Transverse colon (tissue), 4 donors: ENCODE results near the gene IGSF21. TPM values are rescaled to one million over a fixed set of nuclear protein-coding genes. Genes with fewer than 3 reads are reported as not detected.

Experiments
- DNase-seq: peaks from one replicate; pipeline ENCODE4 v3.0.0-alpha.2; 2019
- H3K27ac ChIP-seq, 4 donors: fragments of 200-600 bp; sonication (generic); 2 replicates each; pipeline ENCODE4 v1.5.1; 2016 to 2018; ENCODE audit warnings: inconsistent platforms in 4 of 4
- H3K27me3 ChIP-seq: fragments of 200-600 bp; sonication (generic); 2 replicates; pipeline ENCODE4 v1.5.1; 2017; ENCODE audit warnings: inconsistent platforms
- H3K36me3 ChIP-seq, 4 donors: fragments of 200-600 bp; sonication (generic); 2 replicates each; pipeline ENCODE4 v1.5.1; 2017 to 2019; ENCODE audit warnings: inconsistent platforms in 4 of 4
- H3K4me1 ChIP-seq, 4 donors: fragments of 200-600 bp; sonication (generic); 2 replicates each; pipeline ENCODE4 v1.5.1; 2017 to 2020; ENCODE audit warnings: inconsistent platforms in 4 of 4
- H3K4me3 ChIP-seq, 4 donors: fragments of 200-600 bp; sonication (generic); 1 replicate in 1 of 4; 2 replicates in 3 of 4; pipeline versions ENCODE4 v1.5.1 to v1.6.1; 2017 to 2019; ENCODE audit warnings: inconsistent platforms in 4 of 4
- H3K9me3 ChIP-seq, 2 donors: fragments of 200-600 bp; sonication (generic); 2 replicates each; pipeline ENCODE4 v1.5.1; 2017 to 2019; ENCODE audit warnings: inconsistent platforms in 2 of 2
- EP300 ChIP-seq: sonication (generic); formaldehyde crosslinking; IDR thresholded peaks from one replicate; pipeline ENCODE4 v1.6.1; 2017; ENCODE audit warnings: antibody characterized with exemption, low read depth
- POLR2A ChIP-seq: fragments of 450-650 bp; IDR thresholded peaks from one replicate; pipeline ENCODE4 v1.6.1; 2016; ENCODE audit warnings: antibody characterized with exemption, mild to moderate bottlenecking, moderate library complexity
- POLR2AphosphoS5 ChIP-seq, 3 donors: sonication (generic); formaldehyde crosslinking; IDR thresholded peaks; one replicate each; pipeline ENCODE4 v1.6.1; 2016; ENCODE audit warnings: antibody characterized with exemption in 3 of 3
- WGBS, 2 donors: methylation state at CpG; one replicate each; pipeline ENCODE4 v1.1.5; 2018; ENCODE audit warnings: low coverage in 1 of 2; 5-methylcytosine and 5-hydroxymethylcytosine counted together
- in situ Hi-C, 4 donors: fragments of 200-750 bp; cut with MboI; loops; one replicate each; pipeline versions ENCODE4 v1.15.0 to v1.15.1; 2017; ENCODE audit warnings: low sequenced_read_pairs in 3 of 4, low pct_ligation_motif_present in 1 of 4, low pct_unique_long_range_greater_than_20kb in 1 of 4
- intact Hi-C: fragments of 100-400 bp; cut with DNase I; formaldehyde crosslinking; loops from one replicate; pipeline ENCODE4 v1.15.1; 2023; ENCODE audit warnings: low total_unique reads
- total RNA-seq, 4 donors: library from RNA; depleted of rRNA; stranded (reverse); fragments of >200 nt; gene quantifications; one replicate each; pipeline ENCODE4 v1.1.0, GENCODE V29; 2016
- TF ChIP-seq, protein P1 (sequence below), 5 experiments: fragments of 200-600 bp in 3 of 5; fragments of 450-650 bp in 2 of 5; sonication (generic) in 3 of 5; IDR thresholded peaks; 1 replicate in 2 of 5; 2 replicates in 3 of 5; pipeline ENCODE4 v1.5.1; 2016 to 2017; ENCODE audit warnings: antibody characterized with exemption in 5 of 5, inconsistent platforms in 3 of 5, mild to moderate bottlenecking in 2 of 5, moderate library complexity in 1 of 5

IGSF21 gene
- total RNA-seq, 4 donors from 2014 or later: 1.1 to 6.8 (median 1.6) TPM; not detected in 1

DNA sequence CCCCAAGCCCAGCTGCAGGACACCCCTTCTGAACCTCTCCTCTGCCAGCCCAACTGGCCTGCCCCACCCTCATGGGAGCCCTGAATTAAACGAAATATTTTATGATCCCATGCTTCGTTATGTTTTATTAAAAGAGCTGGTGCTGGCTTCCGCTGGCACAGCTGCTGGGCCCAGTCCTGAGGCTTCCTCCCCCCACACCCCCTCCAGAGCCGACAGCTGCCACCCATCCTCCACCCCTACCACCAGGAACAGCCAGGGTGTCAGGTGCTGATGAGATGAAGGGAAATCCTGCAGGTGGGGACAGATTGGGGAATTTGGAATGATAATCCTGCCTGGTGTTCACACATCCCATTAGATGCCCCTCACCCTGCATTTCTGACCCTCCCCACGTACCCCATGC, 19.0 kb downstream of the IGSF21 start:
- 51% methylated on average over 5 of the region's 5 CpGs; no CpG with 5 or more reads in 1 of the 2 donors for WGBS, 2 donors
- Histone ChIP-seq H3K36me3 (no peaks in the 10 kb centered on the region), H3K27me3 (no peaks in the 10 kb centered on the region), H3K4me3 (no peak overlapping the region), H3K9me3 (no peaks in the 10 kb centered on the region), H3K4me1 (no peaks in the 10 kb centered on the region), H3K27ac (no peak overlapping the region)
- TF ChIP-seq, protein P1, sequence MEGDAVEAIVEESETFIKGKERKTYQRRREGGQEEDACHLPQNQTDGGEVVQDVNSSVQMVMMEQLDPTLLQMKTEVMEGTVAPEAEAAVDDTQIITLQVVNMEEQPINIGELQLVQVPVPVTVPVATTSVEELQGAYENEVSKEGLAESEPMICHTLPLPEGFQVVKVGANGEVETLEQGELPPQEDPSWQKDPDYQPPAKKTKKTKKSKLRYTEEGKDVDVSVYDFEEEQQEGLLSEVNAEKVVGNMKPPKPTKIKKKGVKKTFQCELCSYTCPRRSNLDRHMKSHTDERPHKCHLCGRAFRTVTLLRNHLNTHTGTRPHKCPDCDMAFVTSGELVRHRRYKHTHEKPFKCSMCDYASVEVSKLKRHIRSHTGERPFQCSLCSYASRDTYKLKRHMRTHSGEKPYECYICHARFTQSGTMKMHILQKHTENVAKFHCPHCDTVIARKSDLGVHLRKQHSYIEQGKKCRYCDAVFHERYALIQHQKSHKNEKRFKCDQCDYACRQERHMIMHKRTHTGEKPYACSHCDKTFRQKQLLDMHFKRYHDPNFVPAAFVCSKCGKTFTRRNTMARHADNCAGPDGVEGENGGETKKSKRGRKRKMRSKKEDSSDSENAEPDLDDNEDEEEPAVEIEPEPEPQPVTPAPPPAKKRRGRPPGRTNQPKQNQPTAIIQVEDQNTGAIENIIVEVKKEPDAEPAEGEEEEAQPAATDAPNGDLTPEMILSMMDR (IDR thresholded peaks at IDR 0.05): no peak
- TF ChIP-seq EP300 (no peak), POLR2AphosphoS5 (IDR thresholded peaks at IDR 0.05) (no peak), POLR2A (no peak)
- DNase-seq: no peak
- intact Hi-C loops: no loop called here
- in situ Hi-C loops: no loop called here

DNA sequence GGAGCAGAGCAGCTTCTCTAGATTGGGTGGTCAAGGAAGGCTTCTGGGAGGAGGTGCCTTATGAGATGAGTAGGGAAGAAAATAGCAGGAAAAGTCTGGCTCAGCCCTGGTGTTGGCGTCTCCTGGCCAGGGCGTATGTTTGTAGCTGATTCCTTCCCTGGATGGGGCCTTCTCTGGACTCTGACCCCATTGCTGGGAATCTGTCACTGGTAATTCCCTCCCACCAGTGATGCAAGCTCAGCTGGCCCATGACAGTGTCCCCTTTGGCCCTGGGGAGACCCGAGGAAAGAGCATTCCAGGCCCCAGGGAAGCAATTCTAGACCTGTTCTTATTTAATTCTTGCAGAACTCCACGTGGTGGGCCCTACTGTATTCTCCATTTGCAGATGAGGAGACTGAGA, 20.7 kb downstream of the IGSF21 start:
- Histone ChIP-seq H3K4me1 (peaks cover 0 to 10% (median 4%) of the 10 kb centered on the region in 4 donors), H3K27me3 (peaks cover 2% of the 10 kb centered on the region), H3K27ac (no peak overlapping the region), H3K4me3 (no peak overlapping the region), H3K36me3 (no peaks in the 10 kb centered on the region), H3K9me3 (no peaks in the 10 kb centered on the region)
- 52% methylated on average over 4 of the region's 4 CpGs; no CpG with 5 or more reads in 1 of the 2 donors for WGBS, 2 donors
- DNase-seq: no peak
- intact Hi-C loops (no loop called here), in situ Hi-C loops (no loop called here)
- TF ChIP-seq POLR2AphosphoS5 (IDR thresholded peaks at IDR 0.05) (no peak), POLR2A (no peak), EP300 (no peak)

DNA sequence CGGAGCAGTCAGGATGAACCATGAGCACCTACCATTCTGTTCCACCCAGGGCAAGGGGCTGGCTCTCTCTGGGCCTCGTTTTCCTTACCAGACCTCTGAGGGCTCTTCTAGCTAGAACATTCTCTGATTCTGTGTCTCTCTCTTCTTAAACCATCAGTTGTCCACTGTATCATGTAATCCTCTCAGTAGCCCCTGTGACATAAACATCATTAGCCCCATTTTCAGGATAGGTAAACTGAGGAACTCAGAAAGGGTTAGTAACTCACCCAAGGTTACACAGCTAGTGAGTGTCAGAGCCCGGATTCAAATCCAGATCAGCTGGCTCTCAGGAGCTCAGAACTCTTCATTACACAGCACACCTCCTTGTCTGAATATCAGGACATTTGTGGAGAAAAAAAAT, 22.8 kb downstream of the IGSF21 start:
- Histone ChIP-seq H3K4me1 (peaks cover 0 to 10% (median 4%) of the 10 kb centered on the region in 4 donors), H3K4me3 (no peak overlapping the region), H3K36me3 (no peaks in the 10 kb centered on the region), H3K27ac (no peak overlapping the region), H3K9me3 (no peaks in the 10 kb centered on the region), H3K27me3 (peaks cover 7% of the 10 kb centered on the region)
- no peak for TF ChIP-seq POLR2AphosphoS5 (IDR thresholded peaks at IDR 0.05)
- 48 to 58% methylated on average over 3 of the region's 3 CpGs for WGBS, 2 donors
- no peak for DNase-seq
- intact Hi-C loops (no loop called here), in situ Hi-C loops (no loop called here)

DNA sequence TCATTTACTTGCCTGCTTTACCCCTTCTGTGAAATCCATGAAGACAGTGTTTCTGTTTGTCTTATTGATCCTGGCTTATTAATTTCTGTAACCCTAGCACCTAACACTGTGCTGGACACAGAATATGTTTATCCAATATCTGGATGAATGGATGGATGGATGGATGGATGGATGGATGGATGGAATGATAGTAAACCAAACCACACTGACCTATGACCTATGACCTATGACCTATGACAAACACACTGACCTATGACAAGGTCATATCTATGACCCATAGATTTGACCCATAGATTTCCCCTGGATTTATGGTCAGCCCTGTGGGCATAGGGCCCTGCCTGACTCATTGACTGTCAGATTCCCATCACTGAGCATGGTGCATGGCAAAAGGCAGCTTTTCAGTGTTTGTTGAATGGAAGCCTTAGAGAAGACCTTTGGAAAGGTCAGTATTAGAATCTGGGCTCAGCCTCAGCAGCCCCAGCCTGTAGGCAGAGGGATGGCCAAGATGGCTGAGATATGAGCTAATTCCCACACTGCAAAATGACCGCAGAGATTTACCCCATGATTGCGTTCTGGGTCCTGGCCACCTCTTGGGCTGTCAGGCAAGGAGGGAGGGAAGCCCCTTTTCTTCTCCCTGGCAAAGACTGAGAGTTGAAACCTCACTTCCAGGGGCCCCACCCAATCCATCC, 24.6 kb downstream of the IGSF21 start:
- H3K27me3 ChIP-seq: peaks cover 7% of the 10 kb centered on the region
- H3K36me3 ChIP-seq: no peaks in the 10 kb centered on the region
- no peak for DNase-seq
- WGBS, 2 donors: 73% methylated on average over 2 of the region's 2 CpGs; no CpG with 5 or more reads in 1 of the 2 donors
- no peaks in the 10 kb centered on the region for H3K9me3 ChIP-seq
- H3K4me1 ChIP-seq: peaks cover 0 to 10% (median 4%) of the 10 kb centered on the region in 4 donors
- in situ Hi-C loops: no loop called here
- no peak overlapping the region for H3K27ac ChIP-seq
- no peak overlapping the region for H3K4me3 ChIP-seq
- intact Hi-C loops: no loop called here
- no peak for TF ChIP-seq EP300
- no peak for TF ChIP-seq POLR2AphosphoS5 (IDR thresholded peaks at IDR 0.05)
- TF ChIP-seq, protein P1 (IDR thresholded peaks at IDR 0.05): no peak
- no peak for TF ChIP-seq POLR2A

DNA sequence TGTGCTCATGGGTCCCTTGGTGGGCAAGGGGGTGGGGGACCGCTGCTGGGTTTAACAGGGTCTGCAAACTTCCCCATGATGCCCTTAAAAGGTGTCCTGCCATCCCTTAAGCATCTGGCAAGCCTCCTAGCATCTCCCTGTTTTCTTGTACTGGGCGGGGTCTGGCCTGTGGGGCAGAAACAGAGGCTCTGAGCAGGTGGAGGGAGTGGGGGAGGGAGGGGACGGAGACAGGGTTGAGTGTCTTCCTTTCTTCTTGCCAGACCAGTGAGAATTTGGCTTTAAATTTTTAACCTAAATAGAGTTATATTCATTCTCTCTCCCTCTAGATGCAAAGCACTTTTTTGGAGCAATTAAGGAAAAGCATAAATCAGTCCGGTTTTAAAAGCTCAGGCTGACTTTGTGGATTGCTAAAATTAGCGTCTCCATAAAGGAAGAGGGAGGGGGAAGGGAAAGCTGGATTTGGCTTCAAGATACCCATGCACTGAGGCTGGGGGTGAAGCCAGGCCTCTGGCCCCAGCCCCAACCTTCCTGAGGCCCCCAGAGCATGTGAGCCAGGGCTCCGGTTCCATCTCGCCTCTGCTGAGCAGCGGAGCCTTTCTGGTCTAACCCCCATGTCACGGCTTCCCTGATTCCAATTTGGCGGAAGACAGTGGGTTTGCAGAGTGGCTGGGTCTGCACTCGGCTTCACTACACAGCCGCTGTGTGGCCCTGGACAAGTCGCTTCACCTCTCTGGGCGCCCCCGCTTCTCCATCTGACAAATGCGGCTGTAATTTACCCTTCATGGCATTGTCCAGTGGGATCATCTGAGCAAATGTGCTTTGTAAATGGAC, 25.3 kb downstream of the IGSF21 start:
- TF ChIP-seq EP300 (no peak), POLR2AphosphoS5 (IDR thresholded peaks at IDR 0.05) (no peak)
- H3K27me3 ChIP-seq: peaks cover 7% of the 10 kb centered on the region
- H3K4me1 ChIP-seq: peaks cover 0 to 10% (median 4%) of the 10 kb centered on the region in 4 donors
- in situ Hi-C loops (no loop called here), intact Hi-C loops (no loop called here)
- H3K9me3 ChIP-seq: no peaks in the 10 kb centered on the region
- no peaks in the 10 kb centered on the region for H3K36me3 ChIP-seq
- 41 to 63% methylated on average over 7 to 16 of the region's 16 CpGs for WGBS, 2 donors
- no peak overlapping the region for H3K27ac ChIP-seq
- DNase-seq: no peak
- H3K4me3 ChIP-seq: no peak overlapping the region
